HEK293 (cell line): Measurements from ENCODE around the gene CCNB1IP1.

ENCODE experiments used
- CTCF ChIA-PET: fragments of 350-600 bp; formaldehyde crosslinking; extraction: SDS; loops from one replicate; lab custom pipeline; 2021; ENCODE audit warnings: antibody characterized with exemption; lab: Yijun Ruan, JAX
- POLR2A ChIA-PET: fragments of 300-600 bp; formaldehyde crosslinking; extraction: SDS; loops from one replicate; lab custom pipeline; 2020; ENCODE audit warnings: antibody characterized with exemption, inconsistent platforms; lab: Yijun Ruan, JAX
- H3K27ac ChIP-seq: fragments of 200-500 bp; sonication (Bioruptor generic); 2 replicates; pipeline ENCODE4 v1.5.1; 2014; ENCODE audit warnings: low read depth, low read length, control low read depth, inconsistent platforms; ENCODE audit errors: extremely low read depth
- H3K36me3 ChIP-seq, 2 experiments: fragments of 200-500 bp in 1 of 2; sonication (Bioruptor generic) in 1 of 2; 1 replicate in 1 of 2; 2 replicates in 1 of 2; pipeline ENCODE4 v1.5.1; 2014 to 2017; ENCODE audit warnings: inconsistent platforms in 2 of 2, low read length in 2 of 2; ENCODE audit not compliant: control insufficient read depth in 2 of 2, insufficient read depth in 1 of 2
- H3K4me1 ChIP-seq: fragments of 200-500 bp; sonication (Bioruptor generic); 2 replicates; pipeline ENCODE4 v1.5.1; 2014; ENCODE audit warnings: mild to moderate bottlenecking, low read length, inconsistent platforms; ENCODE audit not compliant: control insufficient read depth, insufficient read depth
- H3K4me3 ChIP-seq: 2 replicates; pipeline ENCODE4 v1.5.1; 2011; ENCODE audit warnings: low read depth, mild to moderate bottlenecking, control low read depth, low read length, moderate library complexity
- H3K9me3 ChIP-seq: fragments of 200-500 bp; sonication (Bioruptor generic); 2 replicates; pipeline ENCODE4 v1.5.1; 2014; ENCODE audit warnings: low read depth, low read length, inconsistent platforms; ENCODE audit not compliant: control insufficient read depth, insufficient read depth
- MYNN ChIP-seq: fragments of 450-650 bp; formaldehyde crosslinking; IDR thresholded peaks from 2 replicates; pipeline ENCODE4 v1.5.1; 2016; ENCODE audit warnings: missing biosample characterization, missing genetic modification characterization, borderline replicate concordance
- PRDM1 ChIP-seq: fragments of 450-650 bp; formaldehyde crosslinking; IDR thresholded peaks from 2 replicates; pipeline ENCODE4; 2016; ENCODE audit warnings: missing biosample characterization, missing genetic modification characterization
- TRIM28 ChIP-seq: IDR thresholded peaks from 2 replicates; pipeline ENCODE4 v1.6.1; 2011; ENCODE audit warnings: low read length, control low read depth, borderline replicate concordance
- WT1 ChIP-seq: fragments of 450-650 bp; formaldehyde crosslinking; IDR thresholded peaks from 2 replicates; pipeline ENCODE4 v1.5.1; 2016; ENCODE audit warnings: missing biosample characterization, missing genetic modification characterization
- YY2 ChIP-seq: fragments of 450-650 bp; formaldehyde crosslinking; IDR thresholded peaks from 2 replicates; pipeline ENCODE4 v1.5.1; 2016; ENCODE audit warnings: missing biosample characterization, missing genetic modification characterization
- ZBTB21 ChIP-seq: fragments of 450-650 bp; formaldehyde crosslinking; IDR thresholded peaks from 2 replicates; pipeline ENCODE4 v1.5.1; 2017; ENCODE audit warnings: missing biosample characterization, missing genetic modification characterization
- ZFP69B ChIP-seq: fragments of 450-650 bp; formaldehyde crosslinking; IDR thresholded peaks from 2 replicates; pipeline ENCODE4 v1.5.1; 2016; ENCODE audit warnings: missing biosample characterization, missing genetic modification characterization
- ZNF114 ChIP-seq: fragments of 450-650 bp; formaldehyde crosslinking; IDR thresholded peaks from 2 replicates; pipeline ENCODE4 v1.5.0; 2017; ENCODE audit warnings: missing biosample characterization, missing genetic modification characterization
- ZNF121 ChIP-seq: fragments of 450-650 bp; formaldehyde crosslinking; IDR thresholded peaks from 2 replicates; pipeline ENCODE4 v1.5.1; 2016; ENCODE audit warnings: missing biosample characterization, missing genetic modification characterization
- ZNF184 ChIP-seq: fragments of 450-650 bp; IDR thresholded peaks from 2 replicates; pipeline ENCODE4 v1.5.1; 2018; ENCODE audit warnings: missing biosample characterization, mild to moderate bottlenecking, missing genetic modification characterization
- ZNF292 ChIP-seq: fragments of 450-650 bp; formaldehyde crosslinking; IDR thresholded peaks from 2 replicates; pipeline ENCODE4 v1.5.1; 2016; ENCODE audit warnings: low read depth, missing biosample characterization, missing genetic modification characterization, borderline replicate concordance
- ZNF324 ChIP-seq: fragments of 450-650 bp; formaldehyde crosslinking; IDR thresholded peaks from 2 replicates; pipeline ENCODE4 v1.5.1; 2016; ENCODE audit warnings: missing biosample characterization, missing genetic modification characterization
- ZNF341 ChIP-seq: fragments of 450-650 bp; formaldehyde crosslinking; IDR thresholded peaks from 2 replicates; pipeline ENCODE4; 2016; ENCODE audit warnings: low read depth, missing biosample characterization, missing genetic modification characterization
- ZNF37A ChIP-seq: fragments of 450-650 bp; IDR thresholded peaks from 2 replicates; pipeline ENCODE4 v1.5.1; 2018; ENCODE audit warnings: missing biosample characterization, missing genetic modification characterization
- ZNF510 ChIP-seq: fragments of 450-650 bp; formaldehyde crosslinking; IDR thresholded peaks from 2 replicates; pipeline ENCODE4 v1.5.1; 2018; ENCODE audit warnings: mild to moderate bottlenecking, missing genetic modification characterization, missing biosample characterization; ENCODE audit not compliant: insufficient replicate concordance
- ZNF521 ChIP-seq: fragments of 450-650 bp; formaldehyde crosslinking; IDR thresholded peaks from 2 replicates; pipeline ENCODE4 v1.5.1; 2017; ENCODE audit warnings: missing biosample characterization, mild to moderate bottlenecking, missing genetic modification characterization
- ZNF560 ChIP-seq: fragments of 450-650 bp; formaldehyde crosslinking; IDR thresholded peaks from 2 replicates; pipeline ENCODE4 v1.5.1; 2017; ENCODE audit warnings: missing biosample characterization, missing genetic modification characterization, borderline replicate concordance
- ZNF610 ChIP-seq: fragments of 450-650 bp; formaldehyde crosslinking; IDR thresholded peaks from 2 replicates; pipeline ENCODE4 v1.5.1; 2016; ENCODE audit warnings: missing biosample characterization, missing genetic modification characterization, borderline replicate concordance
- ZNF664 ChIP-seq: fragments of 450-650 bp; formaldehyde crosslinking; IDR thresholded peaks from 2 replicates; pipeline ENCODE4 v1.5.1; 2016; ENCODE audit warnings: missing biosample characterization, missing genetic modification characterization
- ZNF777 ChIP-seq: fragments of 450-650 bp; formaldehyde crosslinking; IDR thresholded peaks from 2 replicates; pipeline ENCODE4 v1.5.1; 2017; ENCODE audit warnings: missing biosample characterization, missing genetic modification characterization, borderline replicate concordance
- TF ChIP-seq, protein P1 (sequence below): fragments of 450-650 bp; formaldehyde crosslinking; IDR thresholded peaks from 2 replicates; pipeline ENCODE4 v1.5.1; 2017; ENCODE audit warnings: missing biosample characterization, missing genetic modification characterization
- TF ChIP-seq, protein P2 (sequence below): fragments of 450-650 bp; formaldehyde crosslinking; IDR thresholded peaks from 2 replicates; pipeline ENCODE4 v1.5.1; 2017; ENCODE audit warnings: missing biosample characterization, missing genetic modification characterization

The CCNB1IP1 gene

GRCh38 chr14:20379743-20380142 is 46.7 kb upstream of the CCNB1IP1 start:
- CTCF ChIA-PET, result no interaction called here

GRCh38 chr14:20377171-20377570 is 44.1 kb upstream of the CCNB1IP1 start:
- ChIA-PET CTCF (no interaction called here), POLR2A (no interaction called here)
- no peaks in the 10 kb centered on the region for H3K9me3 ChIP-seq
- peaks cover 12 to 88% of the 10 kb centered on the region in 2 experiments; a peak in 2 of 3 replicates for H3K36me3 ChIP-seq
- no peaks in the 10 kb centered on the region for H3K4me1 ChIP-seq
- no peak overlapping the region for H3K27ac ChIP-seq
- no peak overlapping the region for H3K4me3 ChIP-seq
- TF ChIP-seq ZNF121 (tag by site-specific recombination) (no peak), YY2 (no peak), WT1 (tag by site-specific recombination) (no peak), ZNF521 (tag by site-specific recombination) (no peak), TRIM28 (no peak), ZNF510 (tag by site-specific recombination) (no peak), ZNF664 (tag by site-specific recombination) (no peak), ZNF560 (no peak), ZFP69B (tag by site-specific recombination) (no peak), MYNN (tag by site-specific recombination) (no peak), ZNF777 (no peak), ZNF292 (tag by site-specific recombination) (no peak), ZNF184 (tag by site-specific recombination) (no peak), ZNF341 (tag by site-specific recombination) (no peak), PRDM1 (no peak), ZBTB21 (no peak), ZNF114 (tag by site-specific recombination) (no peak)
- TF ChIP-seq, protein P1, sequence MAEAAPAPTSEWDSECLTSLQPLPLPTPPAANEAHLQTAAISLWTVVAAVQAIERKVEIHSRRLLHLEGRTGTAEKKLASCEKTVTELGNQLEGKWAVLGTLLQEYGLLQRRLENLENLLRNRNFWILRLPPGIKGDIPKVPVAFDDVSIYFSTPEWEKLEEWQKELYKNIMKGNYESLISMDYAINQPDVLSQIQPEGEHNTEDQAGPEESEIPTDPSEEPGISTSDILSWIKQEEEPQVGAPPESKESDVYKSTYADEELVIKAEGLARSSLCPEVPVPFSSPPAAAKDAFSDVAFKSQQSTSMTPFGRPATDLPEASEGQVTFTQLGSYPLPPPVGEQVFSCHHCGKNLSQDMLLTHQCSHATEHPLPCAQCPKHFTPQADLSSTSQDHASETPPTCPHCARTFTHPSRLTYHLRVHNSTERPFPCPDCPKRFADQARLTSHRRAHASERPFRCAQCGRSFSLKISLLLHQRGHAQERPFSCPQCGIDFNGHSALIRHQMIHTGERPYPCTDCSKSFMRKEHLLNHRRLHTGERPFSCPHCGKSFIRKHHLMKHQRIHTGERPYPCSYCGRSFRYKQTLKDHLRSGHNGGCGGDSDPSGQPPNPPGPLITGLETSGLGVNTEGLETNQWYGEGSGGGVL, result no peak

More at GRCh38 chr14:20379743-20380142, 46.7 kb upstream of the CCNB1IP1 start:
- TF ChIP-seq ZNF610 (tag by site-specific recombination) (no peak), ZNF324 (tag by site-specific recombination) (no peak)
- Histone ChIP-seq H3K4me3 (no peak overlapping the region), H3K27ac (no peak overlapping the region), H3K9me3 (no peaks in the 10 kb centered on the region), H3K36me3 (peaks cover 10 to 91% of the 10 kb centered on the region in 2 experiments; a peak in 2 of 3 replicates), H3K4me1 (no peaks in the 10 kb centered on the region; the same call in 1 of the 2 replicates)
- POLR2A ChIA-PET, result no interaction called here

DNA sequence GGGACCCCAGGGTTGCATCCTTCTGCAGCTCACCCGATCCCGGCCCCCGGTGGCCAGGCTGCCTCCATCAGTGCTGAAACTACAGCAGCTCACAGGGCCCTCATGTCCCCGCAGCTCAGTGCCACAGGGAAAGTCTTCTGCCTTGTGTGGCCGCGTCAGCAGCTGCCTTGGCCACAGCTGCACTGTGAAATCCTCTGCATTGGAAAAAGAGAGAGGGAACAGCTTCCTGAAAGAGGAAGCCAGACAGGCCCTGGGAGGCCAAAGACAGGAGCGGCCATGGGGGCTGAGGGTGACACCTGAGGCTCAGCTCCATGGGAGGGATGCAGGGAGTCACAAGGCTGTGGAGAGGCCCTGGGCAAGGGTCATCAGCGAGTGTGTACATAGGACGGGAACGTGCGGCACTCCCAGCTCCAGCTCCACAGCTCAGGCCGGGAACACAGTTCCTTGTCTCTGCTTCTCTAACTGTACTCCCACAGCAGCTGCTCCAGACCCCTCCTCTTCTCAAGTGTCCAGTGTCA is 43.1 kb upstream of the CCNB1IP1 start:
- CTCF ChIA-PET, result interaction anchor here (1.3 kb wide), 1 partner anchor 49 kb away, joined by 4 read pairs; no protein-coding TSS in a partner anchor

More for the DNA sequence above, 43.1 kb upstream of the CCNB1IP1 start:
- no peaks in the 10 kb centered on the region for H3K9me3 ChIP-seq
- H3K27ac ChIP-seq, result no peak overlapping the region
- no peaks in the 10 kb centered on the region for H3K4me1 ChIP-seq
- peaks cover 10 to 88% of the 10 kb centered on the region in 2 experiments; a peak in 2 of 3 replicates for H3K36me3 ChIP-seq
- H3K4me3 ChIP-seq, result no peak overlapping the region
- TF ChIP-seq, protein P2, sequence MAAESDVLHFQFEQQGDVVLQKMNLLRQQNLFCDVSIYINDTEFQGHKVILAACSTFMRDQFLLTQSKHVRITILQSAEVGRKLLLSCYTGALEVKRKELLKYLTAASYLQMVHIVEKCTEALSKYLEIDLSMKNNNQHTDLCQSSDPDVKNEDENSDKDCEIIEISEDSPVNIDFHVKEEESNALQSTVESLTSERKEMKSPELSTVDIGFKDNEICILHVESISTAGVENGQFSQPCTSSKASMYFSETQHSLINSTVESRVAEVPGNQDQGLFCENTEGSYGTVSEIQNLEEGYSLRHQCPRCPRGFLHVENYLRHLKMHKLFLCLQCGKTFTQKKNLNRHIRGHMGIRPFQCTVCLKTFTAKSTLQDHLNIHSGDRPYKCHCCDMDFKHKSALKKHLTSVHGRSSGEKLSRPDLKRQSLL, result no peak
- TF ChIP-seq ZNF37A, result no peak
- POLR2A ChIA-PET, result no interaction called here
